ENCODE measurements around the gene ZNF799.
"Not testable (repeated sequence)": the region's sequence is repeated elsewhere in the genome, so short reads cannot be mapped to it uniquely, and the experiment has no call there.

GRCh38 chr19:12399901-12400632, 1.0 kb downstream of the ZNF799 start:
- not testable (repeated sequence) for TF ChIP-seq SUZ12 (IDR thresholded peaks at IDR 0.05; ENCODE audit: extremely low read depth, insufficient read depth, insufficient read length); ZNF274 (IDR thresholded peaks at IDR 0.05; ENCODE audit: low read depth, low read length)

Measured in NT2/D1 (cell line).